Heart left ventricle (tissue), 13 donors: ENCODE measurements around the gene SH3RF3.

Source experiments
- POLR2A ChIP-seq, 2 donors: fragments of 450-650 bp; IDR thresholded peaks; one replicate each; pipeline ENCODE4 v1.6.1; 2017; ENCODE audit warnings: antibody characterized with exemption in 2 of 2, mild to moderate bottlenecking in 2 of 2, moderate library complexity in 2 of 2
- TF ChIP-seq, protein P1 (sequence below), 12 donors: fragments of 200-600 bp; sonication (generic) in 4 of 12; IDR thresholded peaks; one replicate each; pipeline versions ENCODE4 v1.5.0 to v1.8.0; 2018 to 2022; ENCODE audit warnings: antibody characterized with exemption in 12 of 12, mild to moderate bottlenecking in 5 of 12
- donor health status: ischemic (EF 13 %, LVEDD 7.1; RV severe dilation, severe dysfunction).
- donor health status: DM: no; HTN: yes; CAD: no.
- donor health status: DM: no; HTN: no; CAD: no.
- donor health status: ischemic (EF 25% LVEDD 6.9; RV normal size, moderate dysfunction).
- donor health status: ischemic (EF 25% LVEDD 5.7; RV mildly dilated, moderate dysfunction).
- donor health status: ischemic (EF 35%, LVEDD 5.7; RV mildly dilated, moderate dysfunction).
- donor health status: nonischemic (EF 11% LVEDD 7.7; RV severe dilation, severe dysfunction).
- donor health status: DM: yes; HTN: yes; CAD: no.
- donor health status: PGD.
- donor health status: ischemic (EF 29% LVEDD 5.4; RV normal size, mild dysfunction).
- donor health status: nonischemic (EF 23%, LVEDD 6.1; RV moderate dilation, normal function).

DNA sequence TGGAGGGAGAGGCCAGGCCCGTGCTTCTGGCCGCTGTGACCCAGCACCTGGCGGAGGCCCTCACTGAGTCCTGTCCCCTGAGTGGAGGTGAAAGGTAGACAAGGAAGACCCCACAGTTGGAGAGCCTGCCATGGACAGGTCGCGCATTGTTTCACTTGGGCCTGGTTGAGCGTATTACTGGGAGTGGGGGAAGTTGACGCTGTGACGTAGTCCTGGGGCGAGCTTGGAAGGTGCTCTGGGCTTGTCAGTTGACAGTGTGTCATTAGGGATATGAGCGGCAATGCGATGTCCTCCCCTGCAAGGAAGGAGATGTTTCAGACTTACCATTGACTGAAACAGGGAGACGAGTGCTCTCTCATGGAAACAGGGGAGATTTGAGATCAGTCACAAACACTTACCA is 127.1 kb downstream of the SH3RF3 start:
- TF ChIP-seq, protein P1, sequence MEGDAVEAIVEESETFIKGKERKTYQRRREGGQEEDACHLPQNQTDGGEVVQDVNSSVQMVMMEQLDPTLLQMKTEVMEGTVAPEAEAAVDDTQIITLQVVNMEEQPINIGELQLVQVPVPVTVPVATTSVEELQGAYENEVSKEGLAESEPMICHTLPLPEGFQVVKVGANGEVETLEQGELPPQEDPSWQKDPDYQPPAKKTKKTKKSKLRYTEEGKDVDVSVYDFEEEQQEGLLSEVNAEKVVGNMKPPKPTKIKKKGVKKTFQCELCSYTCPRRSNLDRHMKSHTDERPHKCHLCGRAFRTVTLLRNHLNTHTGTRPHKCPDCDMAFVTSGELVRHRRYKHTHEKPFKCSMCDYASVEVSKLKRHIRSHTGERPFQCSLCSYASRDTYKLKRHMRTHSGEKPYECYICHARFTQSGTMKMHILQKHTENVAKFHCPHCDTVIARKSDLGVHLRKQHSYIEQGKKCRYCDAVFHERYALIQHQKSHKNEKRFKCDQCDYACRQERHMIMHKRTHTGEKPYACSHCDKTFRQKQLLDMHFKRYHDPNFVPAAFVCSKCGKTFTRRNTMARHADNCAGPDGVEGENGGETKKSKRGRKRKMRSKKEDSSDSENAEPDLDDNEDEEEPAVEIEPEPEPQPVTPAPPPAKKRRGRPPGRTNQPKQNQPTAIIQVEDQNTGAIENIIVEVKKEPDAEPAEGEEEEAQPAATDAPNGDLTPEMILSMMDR (IDR thresholded peaks at IDR 0.05), result no peak
- no peak for TF ChIP-seq POLR2A (IDR thresholded peaks at IDR 0.05)
